ENCODE measurements around the gene C12orf42. TPM values are rescaled to one million over a fixed set of nuclear protein-coding genes. Genes with fewer than 3 reads are reported as not detected.

The C12orf42 gene
- polyA plus RNA-seq, 1 experiment: not detected

DNA sequence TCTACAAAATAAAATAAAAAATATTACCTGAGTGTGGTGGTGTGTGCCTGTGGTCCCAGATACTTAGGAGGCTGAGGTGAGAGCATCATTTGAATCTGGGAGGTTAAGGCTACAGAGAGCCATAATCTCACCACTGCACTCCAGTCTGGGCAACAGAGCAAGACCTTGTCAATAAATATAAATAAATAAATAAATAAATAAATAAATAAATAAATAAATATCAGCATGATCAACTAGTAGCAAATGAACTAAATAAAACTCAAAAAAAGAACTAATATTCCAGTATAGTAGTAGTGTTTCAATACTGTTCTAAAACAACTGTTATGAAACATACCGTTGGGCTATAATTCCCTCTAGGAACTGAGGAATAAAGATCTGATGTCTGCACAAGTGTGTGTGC is 74.4 kb downstream of the C12orf42 start:
- Histone ChIP-seq H3K4me3 (ENCODE audit: low read depth, low read length) (no peak overlapping the region), H3K9me3 (ENCODE audit: control insufficient read depth, insufficient read depth, low read length) (peaks cover 17% of the 10 kb centered on the region), H3K27ac (ENCODE audit: low read depth, low read length) (no peak overlapping the region), H3K27me3 (ENCODE audit: control insufficient read depth, insufficient read depth, low read length) (no peaks in the 10 kb centered on the region)
- no peak for DNase-seq (ENCODE audit: low read depth, low spot score)
- ChIA-PET POLR2A (no interaction called here), CTCF (no interaction called here)
- TF ChIP-seq, protein P1, sequence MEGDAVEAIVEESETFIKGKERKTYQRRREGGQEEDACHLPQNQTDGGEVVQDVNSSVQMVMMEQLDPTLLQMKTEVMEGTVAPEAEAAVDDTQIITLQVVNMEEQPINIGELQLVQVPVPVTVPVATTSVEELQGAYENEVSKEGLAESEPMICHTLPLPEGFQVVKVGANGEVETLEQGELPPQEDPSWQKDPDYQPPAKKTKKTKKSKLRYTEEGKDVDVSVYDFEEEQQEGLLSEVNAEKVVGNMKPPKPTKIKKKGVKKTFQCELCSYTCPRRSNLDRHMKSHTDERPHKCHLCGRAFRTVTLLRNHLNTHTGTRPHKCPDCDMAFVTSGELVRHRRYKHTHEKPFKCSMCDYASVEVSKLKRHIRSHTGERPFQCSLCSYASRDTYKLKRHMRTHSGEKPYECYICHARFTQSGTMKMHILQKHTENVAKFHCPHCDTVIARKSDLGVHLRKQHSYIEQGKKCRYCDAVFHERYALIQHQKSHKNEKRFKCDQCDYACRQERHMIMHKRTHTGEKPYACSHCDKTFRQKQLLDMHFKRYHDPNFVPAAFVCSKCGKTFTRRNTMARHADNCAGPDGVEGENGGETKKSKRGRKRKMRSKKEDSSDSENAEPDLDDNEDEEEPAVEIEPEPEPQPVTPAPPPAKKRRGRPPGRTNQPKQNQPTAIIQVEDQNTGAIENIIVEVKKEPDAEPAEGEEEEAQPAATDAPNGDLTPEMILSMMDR (IDR thresholded peaks at IDR 0.05; ENCODE audit: low read depth, low read length): no peak

DNA sequence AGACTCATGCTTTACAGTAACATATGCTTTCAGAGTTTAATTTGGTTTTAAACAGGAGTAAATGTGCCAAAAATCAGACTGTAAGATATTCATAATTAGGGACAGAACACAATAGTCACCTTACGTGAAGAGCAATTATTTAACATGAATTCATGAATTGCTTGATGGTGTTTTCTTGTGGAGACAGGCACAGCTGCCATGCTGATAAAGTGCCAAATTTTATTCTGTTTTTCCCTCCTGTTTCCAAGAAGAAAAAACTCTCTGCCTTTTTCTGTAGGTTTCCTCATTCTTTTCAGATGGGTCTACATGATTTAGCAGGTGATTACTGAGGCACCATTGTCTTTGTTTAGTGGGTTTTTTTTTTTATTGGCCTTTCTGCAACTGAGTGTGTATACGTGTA is 80.1 kb downstream of the C12orf42 start:
- DNase-seq (ENCODE audit: low read depth, low spot score): no peak
- no peak overlapping the region for H3K4me3 ChIP-seq (ENCODE audit: low read depth, low read length)
- no peak overlapping the region for H3K27ac ChIP-seq (ENCODE audit: low read depth, low read length)
- peaks cover 4% of the 10 kb centered on the region for H3K9me3 ChIP-seq (ENCODE audit: control insufficient read depth, insufficient read depth, low read length)
- H3K27me3 ChIP-seq (ENCODE audit: control insufficient read depth, insufficient read depth, low read length): no peaks in the 10 kb centered on the region
- TF ChIP-seq, protein P1 (IDR thresholded peaks at IDR 0.05; ENCODE audit: low read depth, low read length): no peak
- POLR2A ChIA-PET: no interaction called here
- CTCF ChIA-PET: no interaction called here

DNA sequence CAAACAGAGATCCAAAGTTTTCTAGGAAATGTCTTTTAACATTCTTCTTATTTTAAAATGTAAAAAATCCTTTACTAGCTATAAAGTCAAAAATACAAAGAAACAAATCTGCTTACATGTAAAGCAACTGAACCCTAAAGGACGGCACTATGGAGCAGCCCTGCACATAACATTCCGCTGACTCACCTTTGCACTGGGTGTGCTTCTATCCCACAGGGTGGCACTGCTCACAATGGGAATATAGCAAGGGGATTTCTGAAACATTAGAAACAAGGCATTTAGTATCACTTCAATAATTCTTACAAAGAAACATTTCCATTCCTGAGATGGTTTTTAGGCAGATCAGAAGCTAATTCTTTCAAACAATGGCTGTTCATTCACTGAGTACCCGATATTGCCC is 94.3 kb downstream of the C12orf42 start:
- H3K27me3 ChIP-seq (ENCODE audit: control insufficient read depth, insufficient read depth, low read length): no peaks in the 10 kb centered on the region
- H3K4me3 ChIP-seq (ENCODE audit: low read depth, low read length): no peak overlapping the region
- DNase-seq (ENCODE audit: low read depth, low spot score): no peak
- H3K27ac ChIP-seq (ENCODE audit: low read depth, low read length): no peak overlapping the region
- ChIA-PET POLR2A (no interaction called here), CTCF (no interaction called here)
- TF ChIP-seq, protein P1 (IDR thresholded peaks at IDR 0.05; ENCODE audit: low read depth, low read length): no peak
- peaks cover 12% of the 10 kb centered on the region; the same call in 1 of the 2 replicates for H3K9me3 ChIP-seq (ENCODE audit: control insufficient read depth, insufficient read depth, low read length)

DNA sequence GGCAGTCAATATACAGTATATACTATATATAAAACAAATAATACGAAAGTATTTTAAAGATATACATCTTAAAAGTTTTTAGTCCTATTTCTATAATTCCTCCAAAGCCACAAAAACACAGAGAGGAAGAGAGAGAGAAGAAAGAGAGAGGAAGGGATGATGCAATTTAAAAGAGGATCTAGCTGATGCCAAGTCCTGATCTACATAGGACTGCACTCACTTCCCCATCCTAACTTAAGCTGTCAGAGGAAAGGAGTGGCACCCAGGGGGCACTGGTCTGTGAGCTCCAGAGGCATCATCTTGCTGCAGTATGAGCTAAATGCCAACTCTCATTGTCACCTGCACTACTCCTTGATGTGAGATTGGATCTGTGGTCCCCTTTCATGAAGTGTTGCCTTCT is 95.8 kb downstream of the C12orf42 start:
- Histone ChIP-seq H3K4me3 (ENCODE audit: low read depth, low read length) (no peak overlapping the region), H3K27me3 (ENCODE audit: control insufficient read depth, insufficient read depth, low read length) (no peaks in the 10 kb centered on the region), H3K27ac (ENCODE audit: low read depth, low read length) (no peak overlapping the region), H3K9me3 (ENCODE audit: control insufficient read depth, insufficient read depth, low read length) (peaks cover 16% of the 10 kb centered on the region)
- POLR2A ChIA-PET: no interaction called here
- TF ChIP-seq, protein P1 (IDR thresholded peaks at IDR 0.05; ENCODE audit: low read depth, low read length): no peak
- CTCF ChIA-PET: no interaction called here
- DNase-seq (ENCODE audit: low read depth, low spot score): no peak

DNA sequence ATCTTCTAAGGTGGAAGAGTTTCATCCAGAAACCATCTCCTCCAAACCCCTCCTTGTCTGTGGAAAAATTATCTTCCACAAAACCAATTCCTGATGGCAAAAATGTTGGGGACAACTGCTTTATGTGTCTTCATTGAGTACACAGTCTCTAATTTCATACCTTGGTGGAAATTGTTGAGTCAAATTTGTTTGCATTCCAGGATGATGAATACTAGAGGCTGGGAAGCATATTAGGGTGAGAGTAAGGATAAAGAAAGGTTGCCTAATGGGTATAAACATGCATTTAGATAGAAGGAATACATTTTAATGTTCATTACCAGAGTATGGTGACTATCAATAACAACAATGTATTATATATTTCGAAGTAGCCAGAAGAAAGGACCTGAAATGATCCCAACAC is 98.2 kb downstream of the C12orf42 start:
- TF ChIP-seq, protein P1 (IDR thresholded peaks at IDR 0.05; ENCODE audit: low read depth, low read length): no peak
- Histone ChIP-seq H3K4me3 (ENCODE audit: low read depth, low read length) (no peak overlapping the region), H3K27ac (ENCODE audit: low read depth, low read length) (no peak overlapping the region), H3K27me3 (ENCODE audit: control insufficient read depth, insufficient read depth, low read length) (no peaks in the 10 kb centered on the region), H3K9me3 (ENCODE audit: control insufficient read depth, insufficient read depth, low read length) (peaks cover 12% of the 10 kb centered on the region)
- CTCF ChIA-PET: no interaction called here
- DNase-seq (ENCODE audit: low read depth, low spot score): no peak
- POLR2A ChIA-PET: no interaction called here
